HEK293 (cell line): ENCODE data around the gene HRK.

Experiments
- PRDM1 ChIP-seq: fragments of 450-650 bp; formaldehyde crosslinking; IDR thresholded peaks from 2 replicates; pipeline ENCODE4; 2016; ENCODE audit warnings: missing biosample characterization, missing genetic modification characterization
- REST ChIP-seq: fragments of 450-650 bp; formaldehyde crosslinking; IDR thresholded peaks from 2 replicates; pipeline ENCODE4 v1.5.1; 2016; ENCODE audit warnings: missing biosample characterization, missing genetic modification characterization
- YY2 ChIP-seq: fragments of 450-650 bp; formaldehyde crosslinking; IDR thresholded peaks from 2 replicates; pipeline ENCODE4 v1.5.1; 2016; ENCODE audit warnings: missing biosample characterization, missing genetic modification characterization
- ZBTB21 ChIP-seq: fragments of 450-650 bp; formaldehyde crosslinking; IDR thresholded peaks from 2 replicates; pipeline ENCODE4 v1.5.1; 2017; ENCODE audit warnings: missing biosample characterization, missing genetic modification characterization
- ZNF146 ChIP-seq: fragments of 450-650 bp; formaldehyde crosslinking; IDR thresholded peaks from 2 replicates; pipeline ENCODE4 v1.5.1; 2016; ENCODE audit warnings: missing biosample characterization, missing genetic modification characterization
- ZNF202 ChIP-seq: fragments of 450-650 bp; formaldehyde crosslinking; IDR thresholded peaks from 2 replicates; pipeline ENCODE4 v1.5.1; 2016; ENCODE audit warnings: missing biosample characterization, missing genetic modification characterization, borderline replicate concordance
- ZNF211 ChIP-seq: fragments of 450-650 bp; formaldehyde crosslinking; IDR thresholded peaks from 2 replicates; pipeline ENCODE4 v1.5.1; 2016; ENCODE audit warnings: low read depth, missing biosample characterization, missing genetic modification characterization
- ZNF221 ChIP-seq: fragments of 450-650 bp; formaldehyde crosslinking; IDR thresholded peaks from 2 replicates; pipeline ENCODE4 v1.5.1; 2017; ENCODE audit warnings: missing biosample characterization, missing genetic modification characterization, borderline replicate concordance
- ZNF280D ChIP-seq: fragments of 450-650 bp; formaldehyde crosslinking; IDR thresholded peaks from 2 replicates; pipeline ENCODE4 v1.5.1; 2016; ENCODE audit warnings: missing biosample characterization, missing genetic modification characterization
- ZNF335 ChIP-seq: fragments of 450-650 bp; formaldehyde crosslinking; conservative IDR thresholded peaks from 2 replicates; pipeline ENCODE4 v1.5.1; 2016; ENCODE audit warnings: missing biosample characterization, missing genetic modification characterization
- ZNF366 ChIP-seq: fragments of 450-650 bp; formaldehyde crosslinking; conservative IDR thresholded peaks from 2 replicates; pipeline ENCODE4 v1.5.1; 2016; ENCODE audit warnings: missing biosample characterization, missing genetic modification characterization
- ZNF433 ChIP-seq: fragments of 450-650 bp; formaldehyde crosslinking; IDR thresholded peaks from 2 replicates; pipeline ENCODE4 v1.5.1; 2016; ENCODE audit warnings: missing biosample characterization, missing genetic modification characterization, low read depth
- ZNF510 ChIP-seq: fragments of 450-650 bp; formaldehyde crosslinking; IDR thresholded peaks from 2 replicates; pipeline ENCODE4 v1.5.1; 2018; ENCODE audit warnings: mild to moderate bottlenecking, missing genetic modification characterization, missing biosample characterization; ENCODE audit not compliant: insufficient replicate concordance
- ZNF529 ChIP-seq: fragments of 450-650 bp; formaldehyde crosslinking; IDR thresholded peaks from 2 replicates; pipeline ENCODE4 v1.5.1; 2017; ENCODE audit warnings: missing genetic modification characterization, missing biosample characterization; ENCODE audit not compliant: insufficient replicate concordance
- ZNF692 ChIP-seq: fragments of 450-650 bp; formaldehyde crosslinking; IDR thresholded peaks from 2 replicates; pipeline ENCODE4 v1.5.1; 2016; ENCODE audit warnings: missing biosample characterization, missing genetic modification characterization
- ZNF791 ChIP-seq: fragments of 450-650 bp; formaldehyde crosslinking; IDR thresholded peaks from 2 replicates; pipeline ENCODE4 v1.5.1; 2016; ENCODE audit warnings: missing biosample characterization, missing genetic modification characterization
- ZSCAN23 ChIP-seq: fragments of 450-650 bp; formaldehyde crosslinking; IDR thresholded peaks from 2 replicates; pipeline ENCODE4 v1.5.1; 2016; ENCODE audit warnings: missing biosample characterization, missing genetic modification characterization
- ZSCAN5A ChIP-seq: fragments of 450-650 bp; formaldehyde crosslinking; IDR thresholded peaks from 2 replicates; pipeline ENCODE4 v1.5.1; 2016; ENCODE audit warnings: missing biosample characterization, missing genetic modification characterization
- TF ChIP-seq, protein P1 (sequence below): fragments of 450-650 bp; formaldehyde crosslinking; IDR thresholded peaks from 2 replicates; pipeline ENCODE4 v1.5.1; 2016; ENCODE audit warnings: missing biosample characterization, missing genetic modification characterization, borderline replicate concordance
- TF ChIP-seq, protein P2 (sequence below): fragments of 450-650 bp; IDR thresholded peaks from 2 replicates; pipeline ENCODE4 v1.5.1; 2018; ENCODE audit warnings: missing biosample characterization, missing genetic modification characterization
- TF ChIP-seq, protein P3 (sequence below): fragments of 450-650 bp; formaldehyde crosslinking; IDR thresholded peaks from 2 replicates; pipeline ENCODE4 v1.5.1; 2016; ENCODE audit warnings: missing biosample characterization, missing genetic modification characterization

Gene HRK

GRCh38 chr12:116906285-116906684, 25.0 kb upstream of the HRK start (continued):
- no peak for TF ChIP-seq ZNF335 (tag by site-specific recombination)
- TF ChIP-seq PRDM1: no peak
- TF ChIP-seq ZNF433 (tag by site-specific recombination): peak; percentile 55; the same call in 1 of the 2 replicates
- TF ChIP-seq, protein P1, sequence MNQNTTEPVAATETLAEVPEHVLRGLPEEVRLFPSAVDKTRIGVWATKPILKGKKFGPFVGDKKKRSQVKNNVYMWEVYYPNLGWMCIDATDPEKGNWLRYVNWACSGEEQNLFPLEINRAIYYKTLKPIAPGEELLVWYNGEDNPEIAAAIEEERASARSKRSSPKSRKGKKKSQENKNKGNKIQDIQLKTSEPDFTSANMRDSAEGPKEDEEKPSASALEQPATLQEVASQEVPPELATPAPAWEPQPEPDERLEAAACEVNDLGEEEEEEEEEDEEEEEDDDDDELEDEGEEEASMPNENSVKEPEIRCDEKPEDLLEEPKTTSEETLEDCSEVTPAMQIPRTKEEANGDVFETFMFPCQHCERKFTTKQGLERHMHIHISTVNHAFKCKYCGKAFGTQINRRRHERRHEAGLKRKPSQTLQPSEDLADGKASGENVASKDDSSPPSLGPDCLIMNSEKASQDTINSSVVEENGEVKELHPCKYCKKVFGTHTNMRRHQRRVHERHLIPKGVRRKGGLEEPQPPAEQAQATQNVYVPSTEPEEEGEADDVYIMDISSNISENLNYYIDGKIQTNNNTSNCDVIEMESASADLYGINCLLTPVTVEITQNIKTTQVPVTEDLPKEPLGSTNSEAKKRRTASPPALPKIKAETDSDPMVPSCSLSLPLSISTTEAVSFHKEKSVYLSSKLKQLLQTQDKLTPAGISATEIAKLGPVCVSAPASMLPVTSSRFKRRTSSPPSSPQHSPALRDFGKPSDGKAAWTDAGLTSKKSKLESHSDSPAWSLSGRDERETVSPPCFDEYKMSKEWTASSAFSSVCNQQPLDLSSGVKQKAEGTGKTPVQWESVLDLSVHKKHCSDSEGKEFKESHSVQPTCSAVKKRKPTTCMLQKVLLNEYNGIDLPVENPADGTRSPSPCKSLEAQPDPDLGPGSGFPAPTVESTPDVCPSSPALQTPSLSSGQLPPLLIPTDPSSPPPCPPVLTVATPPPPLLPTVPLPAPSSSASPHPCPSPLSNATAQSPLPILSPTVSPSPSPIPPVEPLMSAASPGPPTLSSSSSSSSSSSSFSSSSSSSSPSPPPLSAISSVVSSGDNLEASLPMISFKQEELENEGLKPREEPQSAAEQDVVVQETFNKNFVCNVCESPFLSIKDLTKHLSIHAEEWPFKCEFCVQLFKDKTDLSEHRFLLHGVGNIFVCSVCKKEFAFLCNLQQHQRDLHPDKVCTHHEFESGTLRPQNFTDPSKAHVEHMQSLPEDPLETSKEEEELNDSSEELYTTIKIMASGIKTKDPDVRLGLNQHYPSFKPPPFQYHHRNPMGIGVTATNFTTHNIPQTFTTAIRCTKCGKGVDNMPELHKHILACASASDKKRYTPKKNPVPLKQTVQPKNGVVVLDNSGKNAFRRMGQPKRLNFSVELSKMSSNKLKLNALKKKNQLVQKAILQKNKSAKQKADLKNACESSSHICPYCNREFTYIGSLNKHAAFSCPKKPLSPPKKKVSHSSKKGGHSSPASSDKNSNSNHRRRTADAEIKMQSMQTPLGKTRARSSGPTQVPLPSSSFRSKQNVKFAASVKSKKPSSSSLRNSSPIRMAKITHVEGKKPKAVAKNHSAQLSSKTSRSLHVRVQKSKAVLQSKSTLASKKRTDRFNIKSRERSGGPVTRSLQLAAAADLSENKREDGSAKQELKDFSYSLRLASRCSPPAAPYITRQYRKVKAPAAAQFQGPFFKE (tag by site-specific recombination): no peak
- TF ChIP-seq ZNF529: peak; percentile 20
- TF ChIP-seq ZNF510 (tag by site-specific recombination): peak; percentile 80
- TF ChIP-seq, protein P2, sequence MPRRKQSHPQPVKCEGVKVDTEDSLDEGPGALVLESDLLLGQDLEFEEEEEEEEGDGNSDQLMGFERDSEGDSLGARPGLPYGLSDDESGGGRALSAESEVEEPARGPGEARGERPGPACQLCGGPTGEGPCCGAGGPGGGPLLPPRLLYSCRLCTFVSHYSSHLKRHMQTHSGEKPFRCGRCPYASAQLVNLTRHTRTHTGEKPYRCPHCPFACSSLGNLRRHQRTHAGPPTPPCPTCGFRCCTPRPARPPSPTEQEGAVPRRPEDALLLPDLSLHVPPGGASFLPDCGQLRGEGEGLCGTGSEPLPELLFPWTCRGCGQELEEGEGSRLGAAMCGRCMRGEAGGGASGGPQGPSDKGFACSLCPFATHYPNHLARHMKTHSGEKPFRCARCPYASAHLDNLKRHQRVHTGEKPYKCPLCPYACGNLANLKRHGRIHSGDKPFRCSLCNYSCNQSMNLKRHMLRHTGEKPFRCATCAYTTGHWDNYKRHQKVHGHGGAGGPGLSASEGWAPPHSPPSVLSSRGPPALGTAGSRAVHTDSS (tag by site-specific recombination): no peak
- TF ChIP-seq REST: peak; percentile 65
- TF ChIP-seq ZNF280D (tag by site-specific recombination): no peak
- TF ChIP-seq ZBTB21 (tag by site-specific recombination): no peak; the same call in 1 of the 2 replicates
- TF ChIP-seq ZNF211: no peak
- TF ChIP-seq ZNF366 (tag by site-specific recombination): no peak
- TF ChIP-seq ZNF692: no peak
- TF ChIP-seq ZSCAN5A (tag by site-specific recombination): no peak
- 0 out of 2 replicates have a peak, but pooled peaks have one; percentile 20 for TF ChIP-seq ZNF791 (tag by site-specific recombination)
- no peak for TF ChIP-seq ZSCAN23
- TF ChIP-seq YY2 (tag by site-specific recombination): no peak
- no peak for TF ChIP-seq ZNF146 (tag by site-specific recombination)
- no peak for TF ChIP-seq ZNF221 (tag by site-specific recombination)
- TF ChIP-seq, protein P3, sequence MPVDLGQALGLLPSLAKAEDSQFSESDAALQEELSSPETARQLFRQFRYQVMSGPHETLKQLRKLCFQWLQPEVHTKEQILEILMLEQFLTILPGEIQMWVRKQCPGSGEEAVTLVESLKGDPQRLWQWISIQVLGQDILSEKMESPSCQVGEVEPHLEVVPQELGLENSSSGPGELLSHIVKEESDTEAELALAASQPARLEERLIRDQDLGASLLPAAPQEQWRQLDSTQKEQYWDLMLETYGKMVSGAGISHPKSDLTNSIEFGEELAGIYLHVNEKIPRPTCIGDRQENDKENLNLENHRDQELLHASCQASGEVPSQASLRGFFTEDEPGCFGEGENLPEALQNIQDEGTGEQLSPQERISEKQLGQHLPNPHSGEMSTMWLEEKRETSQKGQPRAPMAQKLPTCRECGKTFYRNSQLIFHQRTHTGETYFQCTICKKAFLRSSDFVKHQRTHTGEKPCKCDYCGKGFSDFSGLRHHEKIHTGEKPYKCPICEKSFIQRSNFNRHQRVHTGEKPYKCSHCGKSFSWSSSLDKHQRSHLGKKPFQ (tag by site-specific recombination): no peak
- TF ChIP-seq ZNF202: 0 out of 2 replicates have a peak, but pooled peaks have one; percentile 34
